Renal cortex interstitium (tissue), 3 donors: ENCODE results near the gene RAP1GAP. TPM values are rescaled to one million over a fixed set of nuclear protein-coding genes. Genes with fewer than 3 reads are reported as not detected.

Source experiments
- polyA plus RNA-seq, 3 donors: library from polyadenylated mRNA; unstranded; fragments of 120-200 nt; gene quantifications; one replicate each; pipeline ENCODE4 v1.2.1, GENCODE V29; 2013; ENCODE audit not compliant: insufficient read length in 3 of 3

The RAP1GAP gene
- polyA plus RNA-seq, 3 donors: 16.6 to 24.4 (median 19.2) TPM

Other genes with a start within 250 kb of the RAP1GAP start
- 10 to 100 TPM; 11.1 to 19.2 (median 17.7) TPM for gene NBPF3, start 229.2 kb downstream of the RAP1GAP start, polyA plus RNA-seq
- 10 to 100 TPM; 36.5 to 47.9 (median 41.4) TPM for gene ALPL, start 159.9 kb downstream of the RAP1GAP start, polyA plus RNA-seq
- 10 to 100 TPM; 62.6 to 77.9 (median 71.2) TPM for gene USP48, start 113.8 kb upstream of the RAP1GAP start, polyA plus RNA-seq
- gene LDLRAD2, start 142.9 kb upstream of the RAP1GAP start, polyA plus RNA-seq: 1 to 10 TPM; 4.4 to 6.5 (median 5.8) TPM